ENCODE data around the gene HOMER3. TPM values are rescaled to one million over a fixed set of nuclear protein-coding genes. Genes with fewer than 3 reads are reported as not detected.

Gene HOMER3
- total RNA-seq, 1 donor from 2014 or later: 28.2 TPM

GRCh38 chr19:18921593-18921992 is 19.4 kb downstream of the HOMER3 start:
- Histone ChIP-seq H3K4me3 (no peak overlapping the region), H3K27ac (no peak overlapping the region), H2AFZ (replicated peaks) (no peak overlapping the region), H3K9ac (no peak overlapping the region), H3K9me3 (ENCODE audit: low read depth) (no peaks in the 10 kb centered on the region), H3K4me1 (peaks cover 3% of the 10 kb centered on the region), H4K20me1 (ENCODE audit: low read depth) (peaks cover 3% of the 10 kb centered on the region), H3K4me2 (no peak overlapping the region), H3K27me3 (no peaks in the 10 kb centered on the region), H3K79me2 (ENCODE audit: low read depth) (peaks cover 35% of the 10 kb centered on the region), H3K36me3 (no peaks in the 10 kb centered on the region), H3F3A (ENCODE audit: low read depth) (no peaks in the 10 kb centered on the region)
- Mint-ChIP-seq H3K4me1 (peaks cover 19% of the 10 kb centered on the region), H3K27ac (no peak overlapping the region), H3K27me3 (ENCODE audit: insufficient read depth, low read depth) (peaks cover 10% of the 10 kb centered on the region), H3K9me3 (no peaks in the 10 kb centered on the region), H3K4me3 (peak overlapping the region; percentile 91), H3K36me3 (peaks cover 8% of the 10 kb centered on the region)
- DNase-seq (ENCODE audit: low spot score): no peak
- no peak for TF ChIP-seq EZH2 (IDR thresholded peaks at IDR 0.05)
- TF ChIP-seq EZH2phosphoT487 (IDR thresholded peaks at IDR 0.05): no peak
- TF ChIP-seq, protein P1, sequence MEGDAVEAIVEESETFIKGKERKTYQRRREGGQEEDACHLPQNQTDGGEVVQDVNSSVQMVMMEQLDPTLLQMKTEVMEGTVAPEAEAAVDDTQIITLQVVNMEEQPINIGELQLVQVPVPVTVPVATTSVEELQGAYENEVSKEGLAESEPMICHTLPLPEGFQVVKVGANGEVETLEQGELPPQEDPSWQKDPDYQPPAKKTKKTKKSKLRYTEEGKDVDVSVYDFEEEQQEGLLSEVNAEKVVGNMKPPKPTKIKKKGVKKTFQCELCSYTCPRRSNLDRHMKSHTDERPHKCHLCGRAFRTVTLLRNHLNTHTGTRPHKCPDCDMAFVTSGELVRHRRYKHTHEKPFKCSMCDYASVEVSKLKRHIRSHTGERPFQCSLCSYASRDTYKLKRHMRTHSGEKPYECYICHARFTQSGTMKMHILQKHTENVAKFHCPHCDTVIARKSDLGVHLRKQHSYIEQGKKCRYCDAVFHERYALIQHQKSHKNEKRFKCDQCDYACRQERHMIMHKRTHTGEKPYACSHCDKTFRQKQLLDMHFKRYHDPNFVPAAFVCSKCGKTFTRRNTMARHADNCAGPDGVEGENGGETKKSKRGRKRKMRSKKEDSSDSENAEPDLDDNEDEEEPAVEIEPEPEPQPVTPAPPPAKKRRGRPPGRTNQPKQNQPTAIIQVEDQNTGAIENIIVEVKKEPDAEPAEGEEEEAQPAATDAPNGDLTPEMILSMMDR (IDR thresholded peaks at IDR 0.05): no peak

DNA sequence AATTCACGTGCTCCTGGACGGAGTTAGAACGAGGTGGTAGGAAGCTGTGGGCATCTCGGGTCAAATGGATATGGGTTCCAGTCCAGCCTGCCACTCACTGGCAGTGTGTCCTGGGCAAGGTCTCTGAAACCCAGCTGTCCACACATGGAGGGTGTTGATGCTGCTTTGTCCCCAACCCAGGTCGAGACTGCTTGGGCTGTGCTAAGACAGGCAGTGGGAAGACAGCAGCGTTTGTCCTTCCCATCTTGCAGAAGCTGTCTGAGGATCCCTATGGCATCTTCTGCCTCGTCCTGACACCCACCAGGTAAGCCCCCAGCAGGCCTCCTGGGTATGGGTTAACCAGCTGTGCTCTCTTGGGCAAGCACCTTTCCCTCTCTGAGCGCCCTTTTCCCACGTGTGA is 20.6 kb downstream of the HOMER3 start:
- Mint-ChIP-seq H3K36me3 (peaks cover 5% of the 10 kb centered on the region), H3K27ac (no peak overlapping the region), H3K27me3 (ENCODE audit: insufficient read depth, low read depth) (peaks cover 10% of the 10 kb centered on the region), H3K9me3 (no peaks in the 10 kb centered on the region), H3K4me1 (peaks cover 19% of the 10 kb centered on the region), H3K4me3 (peak overlapping the region; percentile 91)
- H4K20me1 ChIP-seq (ENCODE audit: low read depth): peaks cover 9% of the 10 kb centered on the region
- no peak overlapping the region for H3K27ac ChIP-seq
- peak overlapping the region; percentile 87 for H3K4me2 ChIP-seq
- H3K9ac ChIP-seq: peak overlapping the region; percentile 67
- H3F3A ChIP-seq (ENCODE audit: low read depth): no peaks in the 10 kb centered on the region
- TF ChIP-seq EZH2phosphoT487 (IDR thresholded peaks at IDR 0.05) (no peak), EZH2 (IDR thresholded peaks at IDR 0.05) (no peak)
- TF ChIP-seq, protein P1 (IDR thresholded peaks at IDR 0.05): no peak
- DNase-seq (ENCODE audit: low spot score): no peak
- peak overlapping the region; percentile 99 for H3K4me3 ChIP-seq
- H3K27me3 ChIP-seq: no peaks in the 10 kb centered on the region
- no peak overlapping the region for H2AFZ ChIP-seq (replicated peaks)
- H3K9me3 ChIP-seq (ENCODE audit: low read depth): no peaks in the 10 kb centered on the region
- no peaks in the 10 kb centered on the region for H3K36me3 ChIP-seq
- H3K79me2 ChIP-seq (ENCODE audit: low read depth): peaks cover 47% of the 10 kb centered on the region
- H3K4me1 ChIP-seq: peaks cover 3% of the 10 kb centered on the region

- DNase-seq (ENCODE audit: low spot score): no peak
- Histone ChIP-seq H3K4me2 (peak overlapping the region; percentile 87), H4K20me1 (ENCODE audit: low read depth) (peaks cover 15% of the 10 kb centered on the region), H3K9me3 (ENCODE audit: low read depth) (no peaks in the 10 kb centered on the region), H3K79me2 (ENCODE audit: low read depth) (peaks cover 52% of the 10 kb centered on the region), H3K4me1 (peaks cover 3% of the 10 kb centered on the region), H3K27me3 (no peaks in the 10 kb centered on the region), H3K27ac (no peak overlapping the region), H3K9ac (peak overlapping the region; percentile 67), H3K4me3 (peak overlapping the region; percentile 99), H3K36me3 (no peaks in the 10 kb centered on the region), H3F3A (ENCODE audit: low read depth) (no peaks in the 10 kb centered on the region), H2AFZ (replicated peaks) (no peak overlapping the region)
- H3K27ac Mint-ChIP-seq: no peak overlapping the region
- peaks cover 10% of the 10 kb centered on the region for H3K27me3 Mint-ChIP-seq (ENCODE audit: insufficient read depth, low read depth)
- peaks cover 8% of the 10 kb centered on the region for H3K36me3 Mint-ChIP-seq
- H3K4me1 Mint-ChIP-seq: peaks cover 19% of the 10 kb centered on the region
- H3K4me3 Mint-ChIP-seq: peak overlapping the region; percentile 91
- H3K9me3 Mint-ChIP-seq: no peaks in the 10 kb centered on the region
- TF ChIP-seq, protein P1 (IDR thresholded peaks at IDR 0.05): no peak
- TF ChIP-seq EZH2phosphoT487 (IDR thresholded peaks at IDR 0.05) (no peak), EZH2 (IDR thresholded peaks at IDR 0.05) (no peak)
Measured at GRCh38 chr19:18919900-18920214, 21.2 kb downstream of the HOMER3 start.
